Right ventricle myocardium superior (tissue), 1 donor: ENCODE results near the gene SMAD7. TPM values are rescaled to one million over a fixed set of nuclear protein-coding genes. Genes with fewer than 3 reads are reported as not detected.
"Not testable (repeated sequence)": the region's sequence is repeated elsewhere in the genome, so short reads cannot be mapped to it uniquely, and the experiment has no call there.

Experiments used
- ATAC-seq: fragments of 200-7000 bp; cut with Tn5 transposase; one replicate; pipeline ENCODE4 v1.9.1; 2020; ENCODE audit warnings: mild to moderate bottlenecking; ENCODE audit not compliant: poor library complexity
- DNase-seq: peaks from one replicate; pipeline ENCODE4 v3.0.0-alpha.2; 2020
- intact Hi-C: fragments of 100-400 bp; cut with DNase I; formaldehyde crosslinking; loops from one replicate; pipeline ENCODE4 v1.11.2; 2022
- total RNA-seq: library from RNA; stranded (reverse); fragmentation: NEBNext Ultra II Directional; extraction: Animal tissue kit (Norgen Biotek cat#: 25700); gene quantifications from one replicate; pipeline ENCODE4 v1.2.1, GENCODE V29; 2021
- donor health status: DM: no; HTN: yes; CAD: no; lungs with severe emphysema.

SMAD7 gene
- total RNA-seq, 1 donor from 2014 or later, result 14.0 TPM

DNA sequence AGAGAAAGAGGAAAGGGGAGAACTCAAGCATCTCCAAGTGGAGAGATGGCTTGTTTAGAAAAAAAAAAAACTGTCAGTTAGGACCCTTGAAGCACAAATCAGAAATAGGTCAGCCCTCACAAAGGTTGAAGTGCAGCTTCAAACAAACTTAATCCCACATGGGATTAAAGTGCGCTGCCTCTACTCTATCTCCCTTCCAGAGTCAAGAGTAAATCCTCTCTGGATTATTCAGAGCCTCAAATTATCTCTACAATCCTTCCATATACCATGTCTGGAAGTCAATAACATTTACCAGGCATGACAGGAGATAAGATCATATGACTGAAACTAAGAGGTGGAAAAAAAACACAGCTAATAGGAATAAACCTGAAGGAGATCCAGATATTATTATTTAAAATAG lies 69.8 kb downstream of the SMAD7 start:
- ATAC-seq (no peak), DNase-seq (no peak)
- intact Hi-C loops, result no loop called here

DNA sequence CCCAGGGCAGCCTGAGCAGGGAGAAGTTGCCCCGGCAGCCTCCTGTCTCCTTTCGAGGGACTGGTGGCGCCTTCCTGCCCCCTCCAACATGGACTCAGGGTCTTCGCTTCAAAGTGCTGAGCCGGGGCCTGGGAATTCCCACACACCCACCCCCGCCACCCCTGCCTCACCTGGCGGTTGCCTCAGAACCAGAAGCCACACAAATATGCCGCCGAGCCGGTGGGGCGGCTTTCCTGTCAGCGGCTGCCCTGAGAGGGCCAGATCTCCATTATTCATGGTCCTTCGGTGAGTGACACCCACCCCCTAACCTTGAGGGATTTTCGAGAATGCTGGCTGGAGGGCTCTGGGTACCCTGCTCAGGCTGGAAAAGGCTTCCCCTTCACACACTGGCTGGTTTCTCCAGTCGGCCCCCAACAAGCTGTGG lies 71.7 kb downstream of the SMAD7 start:
- ATAC-seq (no peak), DNase-seq (no peak)
- intact Hi-C loops, result no loop called here

DNA sequence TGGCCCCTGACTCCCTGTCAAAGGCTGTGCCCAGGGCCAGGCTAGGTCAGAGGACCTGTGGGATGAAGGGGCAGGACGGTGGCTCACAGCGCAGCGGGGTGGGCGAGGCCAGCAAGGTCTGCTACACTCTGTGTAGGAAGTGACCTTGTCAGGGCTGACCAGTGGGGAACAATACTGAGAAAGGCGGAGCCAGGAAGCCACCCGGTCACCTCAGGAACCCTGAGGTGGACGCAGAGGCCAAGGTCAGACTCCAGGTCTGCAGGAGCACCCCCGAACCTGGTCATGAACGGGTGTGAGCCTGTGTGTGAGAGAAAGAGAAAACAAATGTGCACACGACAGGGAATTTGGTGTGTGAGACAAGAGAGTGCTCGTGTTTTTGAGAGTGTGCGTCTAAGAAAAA lies 72.3 kb downstream of the SMAD7 start:
- DNase-seq (no peak), ATAC-seq (no peak)
- intact Hi-C loops, result no loop called here

DNA sequence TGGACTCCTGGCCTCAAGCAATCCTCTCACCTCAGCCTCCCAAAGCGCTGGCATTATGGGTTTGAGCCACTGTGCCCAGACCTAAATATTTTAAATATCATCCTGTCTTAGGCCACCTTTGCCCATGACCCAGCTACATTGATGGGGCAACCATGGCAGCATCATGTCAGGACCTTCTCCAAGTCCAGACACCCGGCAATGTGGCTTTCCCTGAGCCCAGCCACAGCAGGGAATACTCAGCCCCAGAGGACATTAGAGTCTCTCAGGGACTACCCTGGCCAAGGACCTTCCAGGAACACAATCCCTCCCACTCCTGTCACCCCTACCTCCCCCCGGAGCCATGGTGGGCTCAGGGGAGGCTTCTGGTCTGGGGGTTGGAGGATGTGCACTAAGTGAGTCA lies 72.8 kb downstream of the SMAD7 start:
- intact Hi-C loops, result no loop called here
- ATAC-seq, result no peak

DNA sequence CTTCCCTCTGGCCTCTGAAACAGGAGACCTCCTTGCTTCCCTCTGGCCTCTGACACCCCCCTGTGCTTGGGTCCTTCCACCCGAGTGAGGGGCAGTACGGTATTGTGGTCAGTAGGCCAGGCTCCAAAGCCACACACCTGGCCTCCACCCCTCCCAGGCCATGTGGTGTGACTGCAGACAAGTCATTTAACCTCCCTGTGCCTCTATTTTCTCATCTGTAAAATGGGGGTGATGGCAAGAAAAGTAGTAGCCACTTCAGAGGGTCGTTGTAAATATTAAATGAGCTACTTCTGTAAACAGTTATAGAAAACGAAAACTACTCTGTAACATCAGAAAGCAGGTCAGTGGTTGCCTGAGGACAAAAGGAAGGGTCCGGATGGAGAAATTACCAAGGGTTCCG lies 74.2 kb downstream of the SMAD7 start:
- DNase-seq, result no peak
- no peak for ATAC-seq
- intact Hi-C loops, result no loop called here

More for the DNA sequence above, 72.8 kb downstream of the SMAD7 start:
- DNase-seq, result no peak

DNA sequence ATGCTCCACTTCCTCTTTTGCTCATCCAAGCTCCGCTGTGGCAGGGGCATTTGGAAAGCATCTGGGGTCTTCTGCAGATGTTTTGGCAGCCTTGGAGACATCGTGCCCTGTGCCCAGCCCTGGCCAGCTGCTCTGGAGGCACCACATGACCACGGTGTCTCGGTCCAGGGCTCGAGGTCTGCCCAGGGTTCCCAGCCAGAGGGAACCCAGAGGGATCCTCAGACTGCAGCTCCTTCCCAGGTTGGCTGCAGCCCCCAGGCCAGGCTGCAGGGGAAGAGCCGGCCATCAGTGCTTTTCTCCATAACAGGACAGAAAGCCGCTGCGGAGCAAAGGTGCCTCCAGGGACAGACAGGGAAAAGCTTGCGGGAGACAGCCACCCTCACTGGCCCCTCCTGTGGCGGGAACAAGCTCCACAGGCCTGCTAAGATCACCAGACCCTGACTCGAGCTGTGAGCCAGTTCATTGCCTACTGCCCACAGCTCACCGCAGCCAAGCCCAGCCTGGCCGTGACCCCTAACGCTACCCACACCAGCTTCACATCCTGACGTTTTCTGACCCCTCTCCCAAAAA lies 74.7 kb downstream of the SMAD7 start:
- intact Hi-C loops, result no loop called here
- ATAC-seq, result no peak

DNA sequence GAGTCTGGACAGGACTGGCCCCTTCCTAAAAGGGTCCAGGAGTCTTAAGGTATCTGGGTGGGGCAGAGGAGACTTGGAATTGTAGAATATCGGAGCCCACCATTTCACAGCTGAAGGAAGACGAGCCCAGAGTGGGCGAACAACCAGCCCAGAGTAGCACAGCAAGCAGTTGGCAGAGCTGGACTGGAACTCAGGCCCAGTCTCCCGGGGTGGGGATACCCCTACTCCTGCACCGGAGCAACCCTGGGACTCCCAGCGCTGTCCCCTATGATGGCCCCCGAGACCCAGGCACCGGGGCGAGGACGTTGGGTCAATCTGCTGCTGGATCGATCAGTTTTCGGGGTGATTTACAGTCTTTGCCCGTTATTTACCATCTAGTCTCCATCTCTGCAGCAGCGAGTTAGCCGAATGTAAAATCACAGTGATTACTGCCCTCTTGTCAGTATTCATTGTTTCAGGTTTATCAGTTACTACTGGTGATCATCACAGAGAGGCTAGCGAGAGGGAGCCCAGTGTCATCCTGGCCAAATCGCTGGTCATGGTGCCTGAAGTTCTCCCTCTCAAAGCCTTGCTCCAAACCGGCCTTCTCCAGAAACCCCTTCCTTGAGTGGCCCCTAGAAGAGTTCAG lies 75.3 kb downstream of the SMAD7 start:
- DNase-seq (no peak), ATAC-seq (no peak)
- intact Hi-C loops, result no loop called here

More for the DNA sequence above, 74.7 kb downstream of the SMAD7 start:
- no peak for DNase-seq

DNA sequence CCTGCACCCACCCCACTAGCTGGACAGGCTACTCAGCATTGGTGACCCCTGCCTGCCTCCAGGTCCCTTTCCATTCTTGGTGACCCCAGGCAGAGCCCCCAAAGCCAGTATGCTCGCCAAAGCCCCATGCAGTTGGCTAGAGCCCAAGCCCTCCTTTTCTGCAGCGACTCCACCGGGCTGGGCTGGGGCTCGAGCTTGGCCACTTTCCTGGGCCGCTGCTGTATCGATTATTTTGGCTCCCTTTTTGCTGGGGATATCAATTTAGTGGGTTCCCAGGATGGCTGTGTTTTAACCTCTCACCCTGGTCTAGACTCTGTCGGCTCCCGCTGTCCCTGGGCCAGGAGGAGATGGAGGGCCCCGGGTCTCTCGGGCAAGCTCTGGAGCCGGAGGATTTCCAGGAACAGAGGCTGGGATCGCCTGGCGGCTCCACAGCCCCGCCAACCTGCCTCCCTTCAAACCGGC lies 76.0 kb downstream of the SMAD7 start:
- no peak for DNase-seq
- intact Hi-C loops, result no loop called here
- ATAC-seq, result no peak

DNA sequence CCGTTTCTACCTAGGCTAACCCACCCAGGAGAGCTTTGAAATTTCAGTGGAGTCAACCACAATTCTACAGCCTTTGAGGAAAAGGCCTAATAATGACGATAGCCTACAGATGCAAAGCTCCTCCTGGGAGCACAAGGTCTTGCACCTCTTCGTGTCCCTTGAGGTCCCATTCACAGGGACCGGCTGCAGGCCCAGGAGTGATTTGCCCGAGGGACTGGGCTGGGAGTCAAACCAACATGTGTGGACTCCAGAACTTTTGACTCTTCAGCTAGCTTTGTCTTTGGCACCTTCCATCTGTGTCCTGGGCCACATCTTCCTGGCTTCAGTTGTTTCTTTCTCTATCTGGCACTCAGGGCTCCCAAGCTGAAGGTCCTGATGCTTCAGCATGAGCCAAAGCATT lies 76.5 kb downstream of the SMAD7 start:
- DNase-seq, result no peak

DNA sequence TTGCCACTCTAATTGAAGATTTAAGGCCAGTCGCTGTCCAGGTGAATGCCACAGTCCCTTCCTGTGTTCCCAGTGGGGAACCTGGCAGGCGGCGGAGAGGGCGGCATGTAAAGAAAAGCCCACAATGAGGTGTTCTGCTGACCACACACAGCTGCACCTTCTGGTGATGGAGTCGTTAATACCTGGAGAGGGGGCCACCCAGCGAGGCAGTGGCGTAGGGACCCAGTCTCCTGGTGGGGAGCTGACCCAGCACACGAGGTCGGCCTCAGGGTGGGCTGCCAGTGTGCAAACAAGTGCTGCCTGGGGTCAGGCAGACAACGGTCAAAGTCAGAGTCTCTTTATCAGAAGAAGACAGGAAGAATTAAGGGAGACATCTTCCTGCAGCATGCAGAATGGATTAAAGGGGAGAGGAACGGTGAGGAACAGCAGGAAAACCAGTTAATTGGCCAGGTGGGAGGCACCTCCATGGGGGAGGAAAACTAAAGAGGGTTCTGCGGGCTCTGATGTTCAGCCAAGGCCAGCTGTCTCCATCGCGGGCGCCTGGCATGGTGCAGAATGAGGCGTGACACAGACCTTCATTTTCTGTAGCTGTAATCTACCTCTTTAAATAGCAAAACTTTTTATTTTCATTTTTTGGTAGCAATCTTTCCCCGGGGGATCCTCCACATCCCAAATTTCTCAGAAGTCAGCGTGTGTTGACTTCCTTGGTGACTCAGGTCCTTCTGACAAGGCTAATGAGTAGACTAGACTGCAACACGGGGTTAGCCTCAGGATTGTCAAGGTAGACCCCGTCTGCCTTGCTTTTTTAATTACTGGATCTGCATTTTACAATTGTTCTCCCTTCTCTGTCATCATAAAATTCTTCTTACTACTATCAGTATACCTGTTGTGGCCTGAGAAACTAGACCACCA lies 78.3 kb downstream of the SMAD7 start:
- DNase-seq, result no peak
- intact Hi-C loops, result no loop called here
- no peak for ATAC-seq

More for the DNA sequence above, 76.5 kb downstream of the SMAD7 start:
- ATAC-seq, result no peak
- intact Hi-C loops, result no loop called here

DNA sequence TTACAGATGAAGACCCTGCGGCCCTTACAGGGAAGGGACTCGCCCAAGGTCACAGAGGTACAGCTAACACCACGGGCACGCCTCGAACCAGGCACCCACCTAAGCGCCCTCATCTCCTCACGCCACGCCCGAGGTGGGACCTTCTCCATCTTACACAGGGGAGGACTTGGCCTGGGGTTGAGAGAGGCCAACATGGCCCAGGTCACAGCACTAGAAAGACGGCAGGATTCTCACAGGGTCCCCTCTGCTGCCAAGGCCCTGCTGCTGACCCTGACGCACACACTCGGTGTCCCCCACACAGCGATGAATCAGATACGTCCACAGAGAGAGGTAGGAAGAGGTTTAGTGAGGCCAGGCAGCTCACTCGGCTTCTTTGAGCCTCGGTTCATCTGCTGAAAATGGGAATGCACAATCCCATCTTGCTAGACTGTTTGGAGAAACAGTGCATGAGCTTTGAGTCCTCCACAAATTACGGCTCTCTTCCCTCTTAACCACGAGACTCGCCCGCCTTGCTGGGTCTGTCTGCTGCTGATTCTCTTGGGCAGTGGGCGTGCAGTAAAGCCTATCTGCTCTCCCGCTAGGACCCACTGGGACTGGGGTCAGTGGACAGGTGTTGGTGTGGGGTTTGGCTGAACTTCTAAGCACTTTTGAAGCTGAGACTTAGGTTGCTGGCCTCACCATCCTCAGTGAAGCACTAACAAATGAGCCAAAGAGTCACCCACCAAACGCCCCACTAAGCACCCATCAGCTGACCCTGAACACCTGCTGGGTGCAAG lies 79.2 kb downstream of the SMAD7 start:
- ATAC-seq (no peak), DNase-seq (no peak)
- intact Hi-C loops, result no loop called here

DNA sequence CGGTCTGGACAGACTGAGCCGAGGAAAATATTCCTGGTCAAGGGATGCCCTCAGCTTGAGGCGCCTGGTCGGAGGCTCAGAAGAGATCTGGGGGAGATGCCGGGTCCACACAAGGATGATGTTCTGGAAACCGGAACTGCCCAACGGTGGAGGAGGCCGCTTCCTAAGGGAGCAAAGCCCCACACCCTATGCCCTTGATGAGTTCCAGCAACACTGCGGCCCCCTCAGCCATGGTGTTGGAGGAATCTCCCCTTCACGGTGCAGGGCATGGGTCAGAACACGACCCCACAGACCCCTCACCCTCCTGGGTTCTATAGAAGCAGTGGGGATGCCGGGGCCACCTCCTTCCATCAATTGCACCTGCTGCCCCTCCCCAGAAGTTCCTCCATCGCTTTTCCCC lies 79.8 kb downstream of the SMAD7 start:
- ATAC-seq, intact Hi-C loops, DNase-seq: not testable (repeated sequence)
